ENCODE results near the gene PSMD2.

PSMD2 gene

GRCh38 chr3:184325715-184326369 lies 26.8 kb downstream of the PSMD2 start:
- H3K9me3 ChIP-seq (ENCODE audit: control insufficient read depth, insufficient read depth, low read length): no peaks in the 10 kb centered on the region
- H3K4me3 ChIP-seq (ENCODE audit: low read length): no peak overlapping the region
- no peak for TF ChIP-seq CTCF (IDR thresholded peaks at IDR 0.05; ENCODE audit: low read depth, low read length, poor library complexity, severe bottlenecking)
- TF ChIP-seq EZH2phosphoT487 (IDR thresholded peaks at IDR 0.05; ENCODE audit: borderline replicate concordance, low read length): no peak
- H3K27me3 ChIP-seq (ENCODE audit: control insufficient read depth, low read length): no peaks in the 10 kb centered on the region
- peaks cover 36% of the 10 kb centered on the region for H3K79me2 ChIP-seq (ENCODE audit: control insufficient read depth, low read length)
- no peak overlapping the region for H3K27ac ChIP-seq (ENCODE audit: low read depth, low read length)
- H3K9me2 ChIP-seq (replicated peaks; ENCODE audit: control insufficient read depth, low read length): no peaks in the 10 kb centered on the region
- no peak overlapping the region for H3K4me2 ChIP-seq (ENCODE audit: low read length)
- peaks cover 98% of the 10 kb centered on the region for H3K36me3 ChIP-seq (ENCODE audit: control insufficient read depth, low read length)
- H3K4me1 ChIP-seq (ENCODE audit: control insufficient read depth, low read length): no peaks in the 10 kb centered on the region
- peaks cover 9% of the 10 kb centered on the region for H4K20me1 ChIP-seq (ENCODE audit: control insufficient read depth, insufficient read depth, low read depth, low read length)
- peaks cover 13% of the 10 kb centered on the region; the same call in 1 of the 2 replicates for H3F3A ChIP-seq (ENCODE audit: control insufficient read depth, insufficient read depth)

GRCh38 chr3:184327171-184327570 lies 28.1 kb downstream of the PSMD2 start:
- Histone ChIP-seq H3K27me3 (ENCODE audit: control insufficient read depth, low read length) (no peaks in the 10 kb centered on the region), H3K4me1 (ENCODE audit: control insufficient read depth, low read length) (no peaks in the 10 kb centered on the region), H3K4me3 (ENCODE audit: low read length) (no peak overlapping the region), H4K20me1 (ENCODE audit: control insufficient read depth, insufficient read depth, low read depth, low read length) (peaks cover 8% of the 10 kb centered on the region), H3K27ac (ENCODE audit: low read depth, low read length) (no peak overlapping the region), H3F3A (ENCODE audit: control insufficient read depth, insufficient read depth) (peaks cover 26% of the 10 kb centered on the region), H3K79me2 (ENCODE audit: control insufficient read depth, low read length) (peaks cover 25% of the 10 kb centered on the region), H3K36me3 (ENCODE audit: control insufficient read depth, low read length) (peaks cover 98% of the 10 kb centered on the region), H3K9me3 (ENCODE audit: control insufficient read depth, insufficient read depth, low read length) (no peaks in the 10 kb centered on the region), H3K9me2 (replicated peaks; ENCODE audit: control insufficient read depth, low read length) (no peaks in the 10 kb centered on the region), H3K4me2 (ENCODE audit: low read length) (no peak overlapping the region)
- no peak for TF ChIP-seq CTCF (IDR thresholded peaks at IDR 0.05; ENCODE audit: low read depth, low read length, poor library complexity, severe bottlenecking)
- TF ChIP-seq EZH2phosphoT487 (IDR thresholded peaks at IDR 0.05; ENCODE audit: borderline replicate concordance, low read length): no peak

- no peaks in the 10 kb centered on the region for H3K4me1 ChIP-seq (ENCODE audit: control insufficient read depth, low read length)
- no peak overlapping the region for H3K4me2 ChIP-seq (ENCODE audit: low read length)
- H3K9me3 ChIP-seq (ENCODE audit: control insufficient read depth, insufficient read depth, low read length): no peaks in the 10 kb centered on the region
- peaks cover 39% of the 10 kb centered on the region for H3F3A ChIP-seq (ENCODE audit: control insufficient read depth, insufficient read depth)
- H3K27me3 ChIP-seq (ENCODE audit: control insufficient read depth, low read length): no peaks in the 10 kb centered on the region
- H3K27ac ChIP-seq (ENCODE audit: low read depth, low read length): no peak overlapping the region
- peaks cover 16% of the 10 kb centered on the region for H3K79me2 ChIP-seq (ENCODE audit: control insufficient read depth, low read length)
- H3K4me3 ChIP-seq (ENCODE audit: low read length): no peak overlapping the region
- H3K9me2 ChIP-seq (replicated peaks; ENCODE audit: control insufficient read depth, low read length): no peaks in the 10 kb centered on the region
- peaks cover 98% of the 10 kb centered on the region for H3K36me3 ChIP-seq (ENCODE audit: control insufficient read depth, low read length)
- H4K20me1 ChIP-seq (ENCODE audit: control insufficient read depth, insufficient read depth, low read depth, low read length): peaks cover 12% of the 10 kb centered on the region
- no peak for TF ChIP-seq EZH2phosphoT487 (IDR thresholded peaks at IDR 0.05; ENCODE audit: borderline replicate concordance, low read length)
- TF ChIP-seq CTCF (IDR thresholded peaks at IDR 0.05; ENCODE audit: low read depth, low read length, poor library complexity, severe bottlenecking): no peak
Observed at GRCh38 chr3:184328516-184328915, 29.5 kb downstream of the PSMD2 start.
